Neural progenitor cell (in vitro differentiated cells): ENCODE data around the gene RPE.

Experiments
- EZH2 ChIP-seq: fragments of 200-600 bp; sonication (generic); IDR thresholded peaks from 2 replicates; pipeline ENCODE4 v1.6.1; 2017; ENCODE audit warnings: antibody characterized with exemption, mild to moderate bottlenecking, moderate library complexity
- EZH2phosphoT487 ChIP-seq: fragments of 200-600 bp; sonication (generic); IDR thresholded peaks from 2 replicates; pipeline ENCODE4 v1.6.1; 2017; ENCODE audit warnings: antibody characterized with exemption
- TF ChIP-seq, protein P1 (sequence below): fragments of 200-600 bp; sonication (generic); IDR thresholded peaks from 2 replicates; pipeline ENCODE4 v1.5.1; 2017; ENCODE audit warnings: antibody characterized with exemption, mild to moderate bottlenecking

GRCh38 chr2:210020138-210020537, 17.7 kb downstream of the RPE start:
- TF ChIP-seq, protein P1, sequence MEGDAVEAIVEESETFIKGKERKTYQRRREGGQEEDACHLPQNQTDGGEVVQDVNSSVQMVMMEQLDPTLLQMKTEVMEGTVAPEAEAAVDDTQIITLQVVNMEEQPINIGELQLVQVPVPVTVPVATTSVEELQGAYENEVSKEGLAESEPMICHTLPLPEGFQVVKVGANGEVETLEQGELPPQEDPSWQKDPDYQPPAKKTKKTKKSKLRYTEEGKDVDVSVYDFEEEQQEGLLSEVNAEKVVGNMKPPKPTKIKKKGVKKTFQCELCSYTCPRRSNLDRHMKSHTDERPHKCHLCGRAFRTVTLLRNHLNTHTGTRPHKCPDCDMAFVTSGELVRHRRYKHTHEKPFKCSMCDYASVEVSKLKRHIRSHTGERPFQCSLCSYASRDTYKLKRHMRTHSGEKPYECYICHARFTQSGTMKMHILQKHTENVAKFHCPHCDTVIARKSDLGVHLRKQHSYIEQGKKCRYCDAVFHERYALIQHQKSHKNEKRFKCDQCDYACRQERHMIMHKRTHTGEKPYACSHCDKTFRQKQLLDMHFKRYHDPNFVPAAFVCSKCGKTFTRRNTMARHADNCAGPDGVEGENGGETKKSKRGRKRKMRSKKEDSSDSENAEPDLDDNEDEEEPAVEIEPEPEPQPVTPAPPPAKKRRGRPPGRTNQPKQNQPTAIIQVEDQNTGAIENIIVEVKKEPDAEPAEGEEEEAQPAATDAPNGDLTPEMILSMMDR = no peak
- TF ChIP-seq EZH2 (no peak), EZH2phosphoT487 (no peak)
